Hepatocyte (in vitro differentiated cells): ENCODE measurements around the gene MET. TPM values are rescaled to one million over a fixed set of nuclear protein-coding genes. Genes with fewer than 3 reads are reported as not detected.
"Not testable (repeated sequence)": the region's sequence is repeated elsewhere in the genome, so short reads cannot be mapped to it uniquely, and the experiment has no call there.

Experiments
- DNase-seq: peaks from one replicate; pipeline ENCODE4 v3.0.0-alpha.2; 2016; ENCODE audit warnings: low spot score
- H2AFZ ChIP-seq: fragments of 200-600 bp; sonication (generic); 2 replicates; pipeline ENCODE4 v1.6.0; 2016; ENCODE audit warnings: antibody characterized with exemption, mild to moderate bottlenecking
- H3K27ac ChIP-seq: fragments of 200-600 bp; sonication (generic); 2 replicates; pipeline ENCODE4 v1.5.1; 2016; ENCODE audit warnings: mild to moderate bottlenecking
- H3K27me3 ChIP-seq: fragments of 200-600 bp; sonication (generic); 2 replicates; pipeline ENCODE4 v1.6.1; 2016
- H3K36me3 ChIP-seq: fragments of 200-600 bp; sonication (generic); replicated peaks from 2 replicates; pipeline ENCODE4 v1.5.1; 2016; ENCODE audit warnings: low read depth; ENCODE audit not compliant: insufficient read depth
- H3K4me1 ChIP-seq: fragments of 200-600 bp; sonication (generic); 2 replicates; pipeline ENCODE4 v1.5.1; 2016; ENCODE audit warnings: mild to moderate bottlenecking, moderate library complexity; ENCODE audit not compliant: insufficient read depth
- H3K4me2 ChIP-seq: fragments of 200-600 bp; sonication (generic); 2 replicates; pipeline ENCODE4 v1.6.0; 2016
- H3K4me3 ChIP-seq: fragments of 200-600 bp; sonication (generic); 2 replicates; pipeline ENCODE4 v1.5.1; 2016; ENCODE audit warnings: mild to moderate bottlenecking
- H3K79me2 ChIP-seq: fragments of 200-600 bp; sonication (generic); 2 replicates; pipeline ENCODE4 v1.6.0; 2017; ENCODE audit warnings: mild to moderate bottlenecking
- H3K9me2 ChIP-seq: fragments of 200-600 bp; sonication (generic); replicated peaks from 2 replicates; pipeline ENCODE4 v1.6.0; 2017; ENCODE audit warnings: mild to moderate bottlenecking; ENCODE audit not compliant: insufficient read depth
- H3K9me3 ChIP-seq: fragments of 200-600 bp; sonication (generic); 2 replicates; pipeline ENCODE4 v1.5.1; 2016; ENCODE audit warnings: low read depth, mild to moderate bottlenecking
- H4K20me1 ChIP-seq: fragments of 200-600 bp; sonication (generic); 2 replicates; pipeline ENCODE4 v1.6.0; 2016; ENCODE audit warnings: mild to moderate bottlenecking; ENCODE audit not compliant: insufficient read depth, poor library complexity, severe bottlenecking
- EZH2 ChIP-seq: fragments of 200-600 bp; sonication (generic); IDR thresholded peaks from 2 replicates; pipeline ENCODE4 v1.6.1; 2016; ENCODE audit warnings: antibody characterized with exemption, mild to moderate bottlenecking, borderline replicate concordance
- EZH2phosphoT487 ChIP-seq: fragments of 200-600 bp; sonication (generic); IDR thresholded peaks from one replicate; pipeline ENCODE4 v1.6.1; 2018; ENCODE audit warnings: antibody characterized with exemption, mild to moderate bottlenecking, low read depth, moderate library complexity; ENCODE audit not compliant: unreplicated experiment, severe bottlenecking
- WGBS: methylation state at CpG from one replicate; pipeline ENCODE4 v1.1.6; 2016; ENCODE audit warnings: low lambda C conversion rate; ENCODE audit errors: missing lambda C conversion rate; 5-methylcytosine and 5-hydroxymethylcytosine counted together
- polyA plus RNA-seq: library from polyadenylated mRNA; unstranded; fragments of >200 nt; fragmentation: Nextera tagmentation; extraction: Ambion mirVana; gene quantifications from 2 replicates; pipeline ENCODE4 v1.2.1, GENCODE V29; 2016
- total RNA-seq: library from RNA; depleted of rRNA; stranded (reverse); fragments of >200 nt; gene quantifications from 2 replicates; pipeline ENCODE4 v1.2.3, GENCODE V29; 2014
- TF ChIP-seq, protein P1 (sequence below): fragments of 200-600 bp; sonication (generic); IDR thresholded peaks from 2 replicates; pipeline ENCODE4 v1.5.1; 2016; ENCODE audit warnings: antibody characterized with exemption, mild to moderate bottlenecking; ENCODE audit not compliant: poor library complexity

Gene MET
- total and polyA plus RNA-seq, 2 experiments from 2014 or later, result 12.7 to 35.7 TPM

- no peaks in the 10 kb centered on the region for H3K36me3 ChIP-seq
- H3K27ac ChIP-seq, result no peak overlapping the region
- WGBS, result 75% methylated on average over 3 of the region's 3 CpGs
These were observed 143.0 kb downstream of the MET start for GRCh38 chr7:116815041-116815440.

DNA sequence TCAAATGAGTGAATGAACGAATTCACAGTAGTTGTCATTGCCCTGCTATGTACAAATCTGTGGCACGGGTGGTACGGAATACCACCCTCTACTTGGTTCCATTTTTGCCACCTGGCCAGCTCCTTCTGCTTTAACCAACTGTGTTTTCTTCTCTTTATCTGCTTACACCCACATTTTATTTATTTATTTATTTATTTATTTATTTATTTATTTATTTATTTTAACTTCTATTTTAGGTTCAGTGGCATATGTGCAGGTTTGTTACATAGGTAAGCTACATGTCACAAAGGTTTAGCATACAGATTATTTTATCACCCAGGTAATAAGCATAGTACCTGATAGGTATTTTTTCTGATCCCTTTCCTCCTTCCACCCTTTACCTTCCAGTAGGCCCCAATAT lies 148.2 kb downstream of the MET start:
- no peaks in the 10 kb centered on the region for H3K79me2 ChIP-seq
- no peak for DNase-seq
- TF ChIP-seq, protein P1, sequence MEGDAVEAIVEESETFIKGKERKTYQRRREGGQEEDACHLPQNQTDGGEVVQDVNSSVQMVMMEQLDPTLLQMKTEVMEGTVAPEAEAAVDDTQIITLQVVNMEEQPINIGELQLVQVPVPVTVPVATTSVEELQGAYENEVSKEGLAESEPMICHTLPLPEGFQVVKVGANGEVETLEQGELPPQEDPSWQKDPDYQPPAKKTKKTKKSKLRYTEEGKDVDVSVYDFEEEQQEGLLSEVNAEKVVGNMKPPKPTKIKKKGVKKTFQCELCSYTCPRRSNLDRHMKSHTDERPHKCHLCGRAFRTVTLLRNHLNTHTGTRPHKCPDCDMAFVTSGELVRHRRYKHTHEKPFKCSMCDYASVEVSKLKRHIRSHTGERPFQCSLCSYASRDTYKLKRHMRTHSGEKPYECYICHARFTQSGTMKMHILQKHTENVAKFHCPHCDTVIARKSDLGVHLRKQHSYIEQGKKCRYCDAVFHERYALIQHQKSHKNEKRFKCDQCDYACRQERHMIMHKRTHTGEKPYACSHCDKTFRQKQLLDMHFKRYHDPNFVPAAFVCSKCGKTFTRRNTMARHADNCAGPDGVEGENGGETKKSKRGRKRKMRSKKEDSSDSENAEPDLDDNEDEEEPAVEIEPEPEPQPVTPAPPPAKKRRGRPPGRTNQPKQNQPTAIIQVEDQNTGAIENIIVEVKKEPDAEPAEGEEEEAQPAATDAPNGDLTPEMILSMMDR, result no peak
- TF ChIP-seq EZH2phosphoT487, result no peak
- TF ChIP-seq EZH2, result no peak
- no peaks in the 10 kb centered on the region for H3K9me3 ChIP-seq
- no peak overlapping the region for H2AFZ ChIP-seq
- no peak overlapping the region for H3K4me2 ChIP-seq
- H3K27me3 ChIP-seq, result no peaks in the 10 kb centered on the region
- H3K4me3 ChIP-seq, result no peak overlapping the region
- no peaks in the 10 kb centered on the region for H3K36me3 ChIP-seq
- WGBS, result 90% methylated on average over 3 of the region's 3 CpGs
- no peaks in the 10 kb centered on the region for H3K9me2 ChIP-seq
- H3K27ac ChIP-seq, result no peak overlapping the region
- H3K4me1 ChIP-seq, result no peaks in the 10 kb centered on the region
- no peaks in the 10 kb centered on the region for H4K20me1 ChIP-seq

More at GRCh38 chr7:116815041-116815440, 143.0 kb downstream of the MET start:
- Histone ChIP-seq H3K4me1 (no peaks in the 10 kb centered on the region), H3K27me3 (no peaks in the 10 kb centered on the region), H3K79me2 (no peaks in the 10 kb centered on the region), H3K4me2 (no peak overlapping the region), H4K20me1 (no peaks in the 10 kb centered on the region), H3K9me2 (no peaks in the 10 kb centered on the region), H3K4me3 (no peak overlapping the region), H2AFZ (no peak overlapping the region), H3K9me3 (no peaks in the 10 kb centered on the region)
- TF ChIP-seq EZH2phosphoT487, result no peak
- no peak for DNase-seq

- WGBS, result 98% methylated on average over 4 of the region's 4 CpGs
These were observed 149.7 kb downstream of the MET start for GRCh38 chr7:116821647-116822046.

GRCh38 chr7:116824449-116824848 lies 152.5 kb downstream of the MET start:
- no peaks in the 10 kb centered on the region for H3K36me3 ChIP-seq
- H3K79me2 ChIP-seq, result no peaks in the 10 kb centered on the region
- no peaks in the 10 kb centered on the region for H4K20me1 ChIP-seq
- no peak for TF ChIP-seq EZH2phosphoT487
- H2AFZ ChIP-seq, result no peak overlapping the region
- no peaks in the 10 kb centered on the region for H3K9me3 ChIP-seq
- no peak overlapping the region for H3K4me3 ChIP-seq
- no peak overlapping the region for H3K4me2 ChIP-seq
- DNase-seq, result no peak
- no peaks in the 10 kb centered on the region for H3K4me1 ChIP-seq
- H3K27ac ChIP-seq, result no peak overlapping the region
- no peaks in the 10 kb centered on the region for H3K9me2 ChIP-seq
- no peaks in the 10 kb centered on the region for H3K27me3 ChIP-seq

More at GRCh38 chr7:116821647-116822046, 149.7 kb downstream of the MET start:
- H3K9me3 ChIP-seq, H3K9me2 ChIP-seq, H4K20me1 ChIP-seq, DNase-seq, H3K4me1 ChIP-seq, H2AFZ ChIP-seq, H3K27me3 ChIP-seq, H3K27ac ChIP-seq, H3K79me2 ChIP-seq, H3K4me3 ChIP-seq, H3K36me3 ChIP-seq, H3K4me2 ChIP-seq: not testable (repeated sequence)

DNA sequence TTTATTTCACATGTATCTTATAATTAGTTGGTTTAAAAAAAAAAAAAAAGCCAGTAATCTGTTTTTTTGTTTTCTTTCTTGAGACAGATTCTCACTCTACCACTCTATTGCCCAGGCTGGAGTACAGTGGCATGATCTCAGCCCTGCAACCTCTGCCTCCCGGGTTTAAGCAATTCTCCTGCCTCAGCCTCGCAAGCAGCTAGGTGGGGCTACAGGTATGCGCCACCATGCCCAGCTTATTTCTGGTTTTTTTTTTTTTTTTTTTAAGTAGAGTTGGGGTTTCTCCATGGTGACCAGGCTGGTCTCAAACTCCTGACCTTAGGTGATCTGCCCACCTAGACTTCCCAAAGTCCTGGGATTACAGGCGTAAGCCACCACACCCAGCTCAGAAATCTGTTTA lies 156.3 kb downstream of the MET start:
- no peaks in the 10 kb centered on the region for H3K9me2 ChIP-seq
- no peaks in the 10 kb centered on the region for H3K4me1 ChIP-seq
- H3K79me2 ChIP-seq, result no peaks in the 10 kb centered on the region
- H3K9me3 ChIP-seq, result no peaks in the 10 kb centered on the region
- no peak overlapping the region for H3K4me2 ChIP-seq
- no peak for DNase-seq
- no peak overlapping the region for H2AFZ ChIP-seq
- no peaks in the 10 kb centered on the region for H3K36me3 ChIP-seq
- H4K20me1 ChIP-seq, result no peaks in the 10 kb centered on the region
- no peak overlapping the region for H3K4me3 ChIP-seq
- H3K27ac ChIP-seq, result no peak overlapping the region
- no peaks in the 10 kb centered on the region for H3K27me3 ChIP-seq
- WGBS, result 91% methylated on average over 4 of the region's 4 CpGs
- TF ChIP-seq EZH2phosphoT487 (no peak), EZH2 (no peak)
- TF ChIP-seq, protein P1, result no peak
